Measurements from ENCODE around the gene MICA. TPM values are rescaled to one million over a fixed set of nuclear protein-coding genes. Genes with fewer than 3 reads are reported as not detected.

The MICA gene
- 10 to 100 TPM; 13.7 to 18.0 (median 16.6) TPM for total RNA-seq

DNA sequence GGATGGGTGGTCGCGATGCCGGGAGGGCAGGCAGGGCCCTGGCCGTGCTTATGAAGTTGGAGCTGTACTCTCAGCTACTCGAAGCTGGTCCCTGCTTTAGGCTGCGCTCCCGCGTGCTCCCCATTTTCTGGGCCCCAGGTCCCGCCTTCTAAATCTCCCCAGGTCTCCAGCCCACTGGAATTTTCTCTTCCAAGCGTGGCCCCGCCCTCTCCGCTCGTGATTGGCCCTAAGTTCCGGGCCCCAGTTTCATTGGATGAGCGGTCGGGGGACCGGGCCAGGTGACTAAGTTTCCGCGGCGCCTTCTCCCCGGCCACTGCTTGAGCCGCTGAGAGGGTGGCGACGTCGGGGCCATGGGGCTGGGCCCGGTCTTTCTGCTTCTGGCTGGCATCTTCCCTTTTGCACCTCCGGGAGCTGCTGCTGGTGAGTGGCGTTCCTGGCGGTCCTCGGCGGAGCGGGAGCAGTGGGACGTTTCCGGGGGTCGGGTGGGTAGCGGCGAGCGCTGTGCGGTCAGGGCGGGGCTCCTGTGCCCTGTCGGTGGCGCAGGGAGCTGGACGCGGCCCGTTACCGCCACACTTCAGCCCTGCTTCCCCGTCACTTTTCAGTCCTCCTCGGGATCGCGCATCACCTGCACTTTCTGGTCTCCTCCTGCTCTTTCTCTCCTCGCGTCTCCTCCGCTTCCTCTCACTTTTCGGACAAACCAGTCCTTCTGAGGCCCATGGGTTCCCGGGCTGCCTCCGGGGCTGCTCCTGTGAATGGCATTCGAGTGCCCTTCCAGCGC, at the start of gene MICA:
Gene MICA (plus strand): TSS at position 313 of the 778 bp plus-strand sequence. CDS start 38 bp downstream, at position 351.
- peak; percentile 77 for ATAC-seq (ENCODE audit: low FRiP score)
- TF ChIP-seq, protein P1, sequence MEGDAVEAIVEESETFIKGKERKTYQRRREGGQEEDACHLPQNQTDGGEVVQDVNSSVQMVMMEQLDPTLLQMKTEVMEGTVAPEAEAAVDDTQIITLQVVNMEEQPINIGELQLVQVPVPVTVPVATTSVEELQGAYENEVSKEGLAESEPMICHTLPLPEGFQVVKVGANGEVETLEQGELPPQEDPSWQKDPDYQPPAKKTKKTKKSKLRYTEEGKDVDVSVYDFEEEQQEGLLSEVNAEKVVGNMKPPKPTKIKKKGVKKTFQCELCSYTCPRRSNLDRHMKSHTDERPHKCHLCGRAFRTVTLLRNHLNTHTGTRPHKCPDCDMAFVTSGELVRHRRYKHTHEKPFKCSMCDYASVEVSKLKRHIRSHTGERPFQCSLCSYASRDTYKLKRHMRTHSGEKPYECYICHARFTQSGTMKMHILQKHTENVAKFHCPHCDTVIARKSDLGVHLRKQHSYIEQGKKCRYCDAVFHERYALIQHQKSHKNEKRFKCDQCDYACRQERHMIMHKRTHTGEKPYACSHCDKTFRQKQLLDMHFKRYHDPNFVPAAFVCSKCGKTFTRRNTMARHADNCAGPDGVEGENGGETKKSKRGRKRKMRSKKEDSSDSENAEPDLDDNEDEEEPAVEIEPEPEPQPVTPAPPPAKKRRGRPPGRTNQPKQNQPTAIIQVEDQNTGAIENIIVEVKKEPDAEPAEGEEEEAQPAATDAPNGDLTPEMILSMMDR (IDR thresholded peaks at IDR 0.05): no peak
- DNase-seq (ENCODE audit: low spot score): peak; percentile 80

GRCh38 chr6:31354158-31354863, 49.1 kb upstream of the MICA start:
- DNase-seq (ENCODE audit: low spot score): no peak
- no peak for ATAC-seq (ENCODE audit: low FRiP score)
- TF ChIP-seq, protein P1 (IDR thresholded peaks at IDR 0.05): no peak

DNA sequence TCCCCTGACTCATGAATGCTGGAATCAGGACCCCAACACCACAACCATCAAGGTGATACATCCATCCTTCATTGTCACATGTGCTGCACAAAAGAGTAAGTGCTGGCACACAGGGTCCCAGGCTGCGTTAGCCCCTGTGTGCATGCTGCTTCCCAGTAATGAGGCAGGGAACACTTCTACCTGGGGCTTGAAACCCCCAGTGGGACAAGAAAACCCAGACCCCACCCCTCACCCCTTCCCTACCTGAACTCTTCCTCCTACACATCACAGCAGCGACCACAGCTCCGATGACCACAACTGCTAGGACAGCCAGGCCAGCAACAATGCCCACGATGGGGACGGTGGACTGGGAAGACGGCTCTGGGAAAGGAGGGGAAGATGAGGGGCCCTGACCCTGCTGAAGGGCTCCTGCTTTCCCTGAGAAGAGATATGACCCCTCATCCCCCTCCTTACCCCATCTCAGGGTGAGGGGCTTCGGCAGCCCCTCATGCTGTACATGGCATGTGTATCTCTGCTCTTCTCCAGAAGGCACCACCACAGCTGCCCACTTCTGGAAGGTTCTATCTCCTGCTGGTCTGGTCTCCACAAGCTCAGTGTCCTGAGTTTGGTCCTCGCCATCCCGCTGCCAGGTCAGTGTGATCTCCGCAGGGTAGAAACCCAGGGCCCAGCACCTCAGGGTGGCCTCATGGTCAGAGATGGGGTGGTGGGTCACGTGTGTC, 48.4 kb upstream of the MICA start:
- TF ChIP-seq, protein P1 (IDR thresholded peaks at IDR 0.05): no peak
- ATAC-seq (ENCODE audit: low FRiP score): no peak
- no peak for DNase-seq (ENCODE audit: low spot score)

GRCh38 chr6:31355583-31355948, 47.8 kb upstream of the MICA start:
- TF ChIP-seq, protein P1 (IDR thresholded peaks at IDR 0.05): no peak
- no peak for ATAC-seq (ENCODE audit: low FRiP score)
- DNase-seq (ENCODE audit: low spot score): no peak

DNA sequence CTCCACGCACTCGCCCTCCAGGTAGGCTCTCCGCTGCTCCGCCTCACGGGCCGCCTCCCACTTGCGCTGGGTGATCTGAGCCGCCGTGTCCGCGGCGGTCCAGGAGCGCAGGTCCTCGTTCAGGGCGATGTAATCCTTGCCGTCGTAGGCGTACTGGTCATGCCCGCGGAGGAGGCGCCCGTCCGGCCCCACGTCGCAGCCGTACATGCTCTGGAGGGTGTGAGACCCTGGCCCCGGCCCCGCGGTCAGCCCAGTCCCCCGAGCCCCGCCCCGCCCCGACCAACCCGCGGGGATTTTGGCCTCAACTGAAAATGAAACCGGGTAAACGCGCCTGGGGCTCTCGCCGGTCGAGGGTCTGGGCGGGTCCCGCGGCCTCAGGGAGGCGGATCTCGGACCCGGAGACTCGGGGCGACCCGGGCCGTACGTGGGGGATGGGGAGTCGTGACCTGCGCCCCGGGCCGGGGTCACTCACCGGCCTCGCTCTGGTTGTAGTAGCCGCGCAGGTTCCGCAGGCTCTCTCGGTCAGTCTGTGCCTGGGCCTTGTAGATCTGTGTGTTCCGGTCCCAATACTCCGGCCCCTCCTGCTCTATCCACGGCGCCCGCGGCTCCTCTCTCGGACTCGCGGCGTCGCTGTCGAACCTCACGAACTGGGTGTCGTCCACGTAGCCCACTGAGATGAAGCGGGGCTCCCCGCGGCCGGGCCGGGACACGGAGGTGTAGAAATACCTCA, 47.0 kb upstream of the MICA start:
- TF ChIP-seq, protein P1 (IDR thresholded peaks at IDR 0.05): no peak
- ATAC-seq (ENCODE audit: low FRiP score): peak; percentile 53
- DNase-seq (ENCODE audit: low spot score): no peak

DNA sequence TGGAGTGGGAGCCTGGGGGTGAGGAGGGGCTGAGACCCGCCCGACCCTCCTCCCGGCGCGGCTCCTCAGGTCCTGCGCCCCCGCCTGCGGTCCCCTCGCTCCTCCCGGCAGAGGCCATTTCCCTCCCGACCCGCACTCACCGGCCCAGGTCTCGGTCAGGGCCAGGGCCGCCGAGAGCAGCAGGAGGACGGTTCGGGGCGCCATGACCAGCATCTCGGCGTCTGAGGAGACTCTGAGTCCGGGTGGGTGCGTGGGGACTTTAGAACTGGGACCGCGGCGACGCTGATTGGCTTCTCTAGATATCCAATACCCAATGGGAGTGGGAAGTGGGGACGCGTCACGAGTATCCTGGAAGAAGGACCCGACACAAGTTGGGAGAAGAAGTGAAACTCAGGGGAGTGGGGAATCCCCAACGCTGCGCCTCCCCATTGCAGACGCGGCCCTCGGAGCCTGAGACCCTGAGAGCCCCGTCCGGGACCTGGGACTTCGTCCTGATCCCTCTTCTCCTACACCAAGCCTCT, 46.4 kb upstream of the MICA start, which contains the start of gene HLA-B:
Gene HLA-B (minus strand): TSS at position 234 of the 521 bp plus-strand sequence. CDS start 21 bp downstream, at position 213.
- ATAC-seq (ENCODE audit: low FRiP score) (peak; percentile 93), DNase-seq (ENCODE audit: low spot score) (peak; percentile 41)
- TF ChIP-seq, protein P1 (IDR thresholded peaks at IDR 0.05): no peak

Measured in omental fat pad (tissue), 4 donors.